PC-3 (cell line): Measurements from ENCODE around the gene TTC39A. TPM values are rescaled to one million over a fixed set of nuclear protein-coding genes. Genes with fewer than 3 reads are reported as not detected.
A peak's percentile ranks its signal among the peaks of the same experiment; 100 is the strongest.

Source experiments
- ATAC-seq: fragments of 200-7000 bp; cut with Tn5 transposase; 2 replicates; pipeline ENCODE4 v1.9.1; 2020; ENCODE audit warnings: mild to moderate bottlenecking, moderate library complexity
- BruUV-seq: library from RNA; stranded (reverse); fragments of 400-500 nt; replicated peaks from 2 replicates; lab custom pipeline; 2021; lab: Mats Ljungman, UMichigan
- CTCF ChIA-PET: fragments of 300-600 bp; sonication (Branson Sonifier 250); formaldehyde crosslinking; loops from one replicate; lab custom pipeline; 2022; ENCODE audit warnings: antibody characterized with exemption; lab: Charles Lee
- POLR2A ChIA-PET: fragments of 300-600 bp; sonication (Branson Sonifier 250); formaldehyde crosslinking; loops from one replicate; lab custom pipeline; 2022; ENCODE audit warnings: antibody characterized with exemption; ENCODE audit not compliant: unreplicated experiment; lab: Charles Lee
- DNase-seq: peaks from one replicate; pipeline ENCODE4 v3.0.0-alpha.2; 2015
- H2AFZ ChIP-seq: fragments of 300-600 bp; sonication (generic); 2 replicates; pipeline ENCODE4 v1.6.0; 2016; ENCODE audit warnings: antibody characterized with exemption, low read length
- H3F3A ChIP-seq: fragments of 300-600 bp; sonication (generic); one replicate; pipeline ENCODE4 v1.6.0; 2017; ENCODE audit warnings: antibody characterized with exemption, low read length, control low read depth, mild to moderate bottlenecking; ENCODE audit not compliant: unreplicated experiment
- H3K27ac ChIP-seq: fragments of 300-600 bp; sonication (generic); 2 replicates; pipeline ENCODE4 v1.5.1; 2016; ENCODE audit warnings: mild to moderate bottlenecking, low read length
- H3K27me3 ChIP-seq: fragments of 300-600 bp; sonication (generic); 2 replicates; pipeline ENCODE4 v1.6.1; 2016; ENCODE audit warnings: low read length, mixed read lengths
- H3K36me3 ChIP-seq: fragments of 300-600 bp; sonication (generic); 2 replicates; pipeline ENCODE4 v1.6.1; 2016; ENCODE audit warnings: low read depth, mixed run types, low read length, mixed read lengths
- H3K4me1 ChIP-seq: fragments of 300-600 bp; sonication (generic); 2 replicates; pipeline ENCODE4 v1.5.1; 2016; ENCODE audit warnings: low read length; ENCODE audit not compliant: insufficient read depth
- H3K4me2 ChIP-seq: fragments of 300-600 bp; sonication (generic); 2 replicates; pipeline ENCODE4 v1.6.0; 2016; ENCODE audit warnings: low read length
- H3K4me3 ChIP-seq: fragments of 300-600 bp; sonication (generic); 2 replicates; pipeline ENCODE4 v1.5.1; 2016; ENCODE audit warnings: mild to moderate bottlenecking, low read length, mixed read lengths
- H3K79me2 ChIP-seq: fragments of 300-600 bp; sonication (generic); 2 replicates; pipeline ENCODE4 v1.6.1; 2017; ENCODE audit warnings: low read length, mixed read lengths
- H3K9ac ChIP-seq: fragments of 300-600 bp; sonication (generic); 2 replicates; pipeline ENCODE4 v1.6.0; 2016; ENCODE audit warnings: mild to moderate bottlenecking, low read length
- H3K9me2 ChIP-seq: fragments of 300-600 bp; sonication (generic); replicated peaks from 2 replicates; pipeline ENCODE4 v1.6.1; 2016; ENCODE audit warnings: mixed run types, low read length, mixed read lengths
- H3K9me3 ChIP-seq: fragments of 300-600 bp; sonication (generic); 2 replicates; pipeline ENCODE4 v1.6.1; 2016; ENCODE audit warnings: low read length, mixed read lengths
- H4K20me1 ChIP-seq: fragments of 300-600 bp; sonication (generic); 2 replicates; pipeline ENCODE4 v1.6.1; 2016; ENCODE audit warnings: low read length, mixed read lengths
- EZH2 ChIP-seq: fragments of 300-600 bp; sonication (generic); IDR thresholded peaks from one replicate; pipeline ENCODE4 v1.6.1; 2017; ENCODE audit warnings: antibody characterized with exemption, mild to moderate bottlenecking, low read length; ENCODE audit not compliant: unreplicated experiment
- EZH2phosphoT487 ChIP-seq: fragments of 300-600 bp; sonication (generic); IDR thresholded peaks from 2 replicates; pipeline ENCODE4 v1.6.1; 2018; ENCODE audit warnings: mild to moderate bottlenecking, antibody characterized with exemption, low read length, borderline replicate concordance
- intact Hi-C: fragments of 100-400 bp; cut with micrococcal nuclease; formaldehyde crosslinking; loops from 2 replicates; pipeline ENCODE4 v1.9.0; 2023
- total RNA-seq: library from RNA; depleted of rRNA; stranded (reverse); fragments of >200 nt; gene quantifications from 2 replicates; pipeline ENCODE4 v1.2.3, GENCODE V29; 2014
- TF ChIP-seq, protein P1 (sequence below): fragments of 300-600 bp; sonication (generic); conservative IDR thresholded peaks from 2 replicates; pipeline ENCODE4 v1.5.1; 2017; ENCODE audit warnings: antibody characterized with exemption, low read depth, mild to moderate bottlenecking, low read length

Gene TTC39A
- total RNA-seq, 1 experiment from 2014 or later: 11.1 TPM

DNA sequence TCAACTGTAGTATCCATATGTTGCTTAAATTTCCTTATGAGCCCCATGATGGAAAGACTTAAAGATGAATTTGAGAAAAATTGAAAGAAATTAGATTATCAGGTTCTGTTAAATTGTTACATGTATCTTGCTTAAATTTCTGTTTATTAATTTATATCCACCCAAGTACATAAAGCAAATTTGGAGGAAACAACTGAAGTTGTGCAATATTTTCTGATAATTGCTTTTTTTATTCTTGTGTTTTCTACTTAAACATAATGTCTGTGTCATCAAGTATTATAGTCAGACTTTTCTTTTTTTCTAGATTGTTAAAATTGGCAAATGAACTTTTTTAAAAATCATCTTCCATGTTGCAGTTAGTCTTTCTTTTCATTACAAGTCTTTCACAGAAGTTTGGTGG, 57.4 kb downstream of the TTC39A start:
- no peaks in the 10 kb centered on the region for H3K27me3 ChIP-seq
- ATAC-seq: no peak
- CTCF ChIA-PET: no interaction called here
- no peak overlapping the region for H3K9ac ChIP-seq
- H3K9me2 ChIP-seq: no peaks in the 10 kb centered on the region
- no peak overlapping the region for H3K27ac ChIP-seq
- H3K36me3 ChIP-seq: peaks cover 11% of the 10 kb centered on the region; the same call in 1 of the 2 replicates
- no peak for DNase-seq
- peaks cover 17% of the 10 kb centered on the region for H3K79me2 ChIP-seq
- H3K9me3 ChIP-seq: no peaks in the 10 kb centered on the region
- H3F3A ChIP-seq: no peaks in the 10 kb centered on the region
- H3K4me1 ChIP-seq: peaks cover 9% of the 10 kb centered on the region
- TF ChIP-seq EZH2 (no peak), EZH2phosphoT487 (no peak)
- TF ChIP-seq, protein P1, sequence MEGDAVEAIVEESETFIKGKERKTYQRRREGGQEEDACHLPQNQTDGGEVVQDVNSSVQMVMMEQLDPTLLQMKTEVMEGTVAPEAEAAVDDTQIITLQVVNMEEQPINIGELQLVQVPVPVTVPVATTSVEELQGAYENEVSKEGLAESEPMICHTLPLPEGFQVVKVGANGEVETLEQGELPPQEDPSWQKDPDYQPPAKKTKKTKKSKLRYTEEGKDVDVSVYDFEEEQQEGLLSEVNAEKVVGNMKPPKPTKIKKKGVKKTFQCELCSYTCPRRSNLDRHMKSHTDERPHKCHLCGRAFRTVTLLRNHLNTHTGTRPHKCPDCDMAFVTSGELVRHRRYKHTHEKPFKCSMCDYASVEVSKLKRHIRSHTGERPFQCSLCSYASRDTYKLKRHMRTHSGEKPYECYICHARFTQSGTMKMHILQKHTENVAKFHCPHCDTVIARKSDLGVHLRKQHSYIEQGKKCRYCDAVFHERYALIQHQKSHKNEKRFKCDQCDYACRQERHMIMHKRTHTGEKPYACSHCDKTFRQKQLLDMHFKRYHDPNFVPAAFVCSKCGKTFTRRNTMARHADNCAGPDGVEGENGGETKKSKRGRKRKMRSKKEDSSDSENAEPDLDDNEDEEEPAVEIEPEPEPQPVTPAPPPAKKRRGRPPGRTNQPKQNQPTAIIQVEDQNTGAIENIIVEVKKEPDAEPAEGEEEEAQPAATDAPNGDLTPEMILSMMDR: no peak
- no peaks in the 10 kb centered on the region for H4K20me1 ChIP-seq
- BruUV-seq: no TSS peak
- H3K4me2 ChIP-seq: no peak overlapping the region
- no peak overlapping the region for H2AFZ ChIP-seq
- POLR2A ChIA-PET: no interaction called here
- no peak overlapping the region for H3K4me3 ChIP-seq
- intact Hi-C loops: no loop called here

DNA sequence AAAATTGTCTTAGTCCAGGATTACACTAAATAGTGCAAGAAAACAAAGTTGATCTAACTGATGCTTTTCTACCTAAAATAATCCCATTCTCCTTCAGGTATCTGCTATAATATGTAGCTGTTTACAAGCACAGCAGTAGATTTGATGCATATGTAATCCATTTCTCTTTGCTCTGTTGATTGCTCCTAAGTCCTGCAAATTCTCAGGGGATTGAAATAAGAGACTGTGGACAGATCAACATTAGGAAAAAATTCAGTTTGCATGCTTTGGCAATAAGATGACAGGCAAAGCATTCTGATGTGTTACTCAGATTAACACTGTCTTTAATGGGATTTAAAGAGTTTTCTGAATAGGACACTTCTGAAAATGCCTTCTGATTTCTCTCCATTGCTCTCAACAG, 59.6 kb downstream of the TTC39A start:
- CTCF ChIA-PET: no interaction called here

DNA sequence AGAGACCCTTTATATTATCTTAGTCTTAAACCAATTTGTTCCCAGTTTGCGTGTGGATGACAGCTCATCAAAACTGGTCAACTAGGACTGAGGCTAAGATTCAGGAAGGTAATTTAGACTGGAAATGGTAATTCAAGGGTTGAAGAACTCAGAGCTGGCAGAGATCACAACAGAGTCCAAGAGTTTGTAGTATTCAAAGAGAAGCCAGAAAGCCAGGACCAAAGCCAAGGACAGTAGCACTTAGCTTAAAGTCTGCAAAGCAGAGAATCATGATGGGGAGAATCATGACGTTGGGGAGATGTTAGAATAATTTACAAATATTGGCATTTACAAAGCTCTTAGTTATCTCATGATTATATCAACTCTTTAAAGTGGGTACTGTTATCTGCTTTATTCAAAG, 61.7 kb downstream of the TTC39A start:
- Histone ChIP-seq H3F3A (no peaks in the 10 kb centered on the region), H3K9me3 (no peaks in the 10 kb centered on the region), H3K4me2 (peak overlapping the region; percentile 49; the same call in 1 of the 2 replicates), H2AFZ (no peak overlapping the region), H3K9me2 (no peaks in the 10 kb centered on the region), H3K4me1 (peaks cover 35% of the 10 kb centered on the region), H3K9ac (no peak overlapping the region), H4K20me1 (no peaks in the 10 kb centered on the region), H3K36me3 (peaks cover 11% of the 10 kb centered on the region; the same call in 1 of the 2 replicates), H3K79me2 (peaks cover 54% of the 10 kb centered on the region), H3K27me3 (no peaks in the 10 kb centered on the region), H3K4me3 (no peak overlapping the region), H3K27ac (peak overlapping the region; percentile 51)
- ATAC-seq: no peak
- ChIA-PET CTCF (interaction anchor here (0.6 kb wide), 1 partner anchor 80 kb away, joined by 4 read pairs; no protein-coding TSS in a partner anchor), POLR2A (no interaction called here)
- intact Hi-C loops: no loop called here
- BruUV-seq: no TSS peak
- no peak for DNase-seq
- TF ChIP-seq EZH2phosphoT487: no peak
- TF ChIP-seq, protein P1: no peak
- TF ChIP-seq EZH2: no peak

More for the DNA sequence above, 59.6 kb downstream of the TTC39A start:
- no peaks in the 10 kb centered on the region for H3F3A ChIP-seq
- H3K4me1 ChIP-seq: peaks cover 17% of the 10 kb centered on the region
- POLR2A ChIA-PET: no interaction called here
- peaks cover 11% of the 10 kb centered on the region; the same call in 1 of the 2 replicates for H3K36me3 ChIP-seq
- H2AFZ ChIP-seq: no peak overlapping the region
- no peak overlapping the region for H3K4me3 ChIP-seq
- DNase-seq (no peak), ATAC-seq (no peak)
- TF ChIP-seq, protein P1: no peak
- TF ChIP-seq EZH2 (no peak), EZH2phosphoT487 (no peak)
- H3K27ac ChIP-seq: no peak overlapping the region
- H3K27me3 ChIP-seq: no peaks in the 10 kb centered on the region
- H3K9ac ChIP-seq: no peak overlapping the region
- intact Hi-C loops: no loop called here
- no peaks in the 10 kb centered on the region for H3K9me3 ChIP-seq
- H3K79me2 ChIP-seq: peaks cover 39% of the 10 kb centered on the region
- no peaks in the 10 kb centered on the region for H4K20me1 ChIP-seq
- H3K9me2 ChIP-seq: no peaks in the 10 kb centered on the region
- H3K4me2 ChIP-seq: no peak overlapping the region
- BruUV-seq: no TSS peak
